Caco-2 (cell line): ENCODE data around the gene YLPM1. TPM values are rescaled to one million over a fixed set of nuclear protein-coding genes. Genes with fewer than 3 reads are reported as not detected.
A peak's percentile ranks its signal among the peaks of the same experiment; 100 is the strongest.

Experiments
- BruUV-seq: library from RNA; stranded (reverse); fragments of 400-500 nt; replicated peaks from 2 replicates; lab custom pipeline; 2021; lab: Mats Ljungman, UMichigan
- CTCF ChIA-PET: fragments of 300-600 bp; sonication (Branson Sonifier 250); formaldehyde crosslinking; loops from one replicate; lab custom pipeline; 2022; ENCODE audit warnings: antibody characterized with exemption; lab: Charles Lee
- POLR2A ChIA-PET: fragments of 300-600 bp; sonication (Branson Sonifier 250); formaldehyde crosslinking; loops from one replicate; lab custom pipeline; 2022; ENCODE audit warnings: antibody characterized with exemption; lab: Charles Lee
- DNase-seq, 2 experiments: peaks; one replicate each; pipeline versions ENCODE4 v3.0.0 to v3.0.0-alpha.2; 2020 to 2022
- H3K27me3 ChIP-seq: replicated peaks from 2 replicates; pipeline ENCODE4 v1.6.0; 2011; ENCODE audit warnings: low read length; ENCODE audit not compliant: control insufficient read depth, insufficient read depth
- H3K36me3 ChIP-seq: 2 replicates; pipeline ENCODE4 v1.5.1; 2011; ENCODE audit warnings: low read length; ENCODE audit not compliant: control insufficient read depth, insufficient read depth
- H3K4me1 ChIP-seq: fragments of 250-450 bp; sonication (Bioruptor Pico); 2 replicates; pipeline ENCODE4 v1.5.1; 2020; ENCODE audit warnings: mild to moderate bottlenecking
- H3K4me3 ChIP-seq: 2 replicates; pipeline ENCODE4 v1.5.1; 2011; ENCODE audit warnings: low read depth, mild to moderate bottlenecking, control low read depth, low read length
- H3K9me3 ChIP-seq: fragments of 250-450 bp; sonication (Bioruptor Pico); 2 replicates; pipeline ENCODE4 v1.5.1; 2020; ENCODE audit warnings: mild to moderate bottlenecking, moderate library complexity
- H3K27ac Mint-ChIP-seq: one replicate; pipeline ENCODE4 v1.8.0; 2022; ENCODE audit warnings: mixed read lengths; ENCODE audit not compliant: unreplicated experiment
- H3K27me3 Mint-ChIP-seq: one replicate; pipeline ENCODE4 v1.8.0; 2022; ENCODE audit warnings: mixed read lengths; ENCODE audit not compliant: insufficient read depth, unreplicated experiment
- H3K36me3 Mint-ChIP-seq: one replicate; pipeline ENCODE4 v1.8.0; 2022; ENCODE audit warnings: mild to moderate bottlenecking, mixed read lengths; ENCODE audit not compliant: insufficient read depth, unreplicated experiment
- H3K4me1 Mint-ChIP-seq: one replicate; pipeline ENCODE4 v1.8.0; 2022; ENCODE audit warnings: low read depth, mixed read lengths; ENCODE audit not compliant: unreplicated experiment
- H3K4me3 Mint-ChIP-seq: one replicate; pipeline ENCODE4 v1.8.0; 2022; ENCODE audit warnings: mild to moderate bottlenecking, moderate library complexity, mixed read lengths; ENCODE audit not compliant: unreplicated experiment
- H3K9me3 Mint-ChIP-seq: one replicate; pipeline ENCODE4 v1.8.0; 2022; ENCODE audit warnings: mixed read lengths; ENCODE audit not compliant: unreplicated experiment
- CTCF ChIP-seq, 2 experiments: fragments of 200-600 bp in 1 of 2; IDR thresholded peaks; 1 replicate in 1 of 2; 2 replicates in 1 of 2; pipeline versions ENCODE4 v1.5.1 to v1.8.0; 2011 to 2022; ENCODE audit warnings: antibody characterized with exemption in 1 of 2, control low read depth in 1 of 2, inconsistent platforms in 1 of 2, low read depth in 1 of 2, low read length in 1 of 2, mild to moderate bottlenecking in 1 of 2, moderate library complexity in 1 of 2; ENCODE audit not compliant: insufficient read depth in 1 of 2, severe bottlenecking in 1 of 2, unreplicated experiment in 1 of 2
- intact Hi-C: fragments of 100-400 bp; cut with micrococcal nuclease; formaldehyde crosslinking; loops from one replicate; pipeline ENCODE4 v1.10.0; 2022; ENCODE audit not compliant: unreplicated experiment
- total RNA-seq: library from RNA; stranded (reverse); gene quantifications from 2 replicates; pipeline ENCODE4 v1.2.3, GENCODE V29; 2022

The YLPM1 gene
- total RNA-seq, 1 experiment from 2014 or later, result 65.0 TPM

- H3K4me1 Mint-ChIP-seq, result no peaks in the 10 kb centered on the region
- no peak overlapping the region for H3K4me3 ChIP-seq
- ChIA-PET CTCF (interaction anchor here (0.6 to 3.3 kb wide), 6 partner anchors 9 to 251 kb away, joined by 3 to 122 read pairs (median 15); no protein-coding TSS in a partner anchor), POLR2A (no interaction called here)
- no peak for DNase-seq
- H3K36me3 Mint-ChIP-seq, result no peaks in the 10 kb centered on the region
- H3K4me3 Mint-ChIP-seq, result no peak overlapping the region
- TF ChIP-seq CTCF (IDR thresholded peaks at IDR 0.05; ENCODE audit: insufficient read depth in 1 of 2, low read depth in 1 of 2, low read length in 1 of 2, severe bottlenecking in 1 of 2, unreplicated experiment in 1 of 2), result no peak
- H3K36me3 ChIP-seq, result no peaks in the 10 kb centered on the region
- H3K9me3 Mint-ChIP-seq, result no peaks in the 10 kb centered on the region
- no TSS peak for BruUV-seq
- H3K27me3 Mint-ChIP-seq, result peaks cover 2% of the 10 kb centered on the region
- no peaks in the 10 kb centered on the region for H3K27me3 ChIP-seq
- no peaks in the 10 kb centered on the region for H3K9me3 ChIP-seq
- intact Hi-C loops, result no loop called here
- H3K4me1 ChIP-seq, result no peaks in the 10 kb centered on the region
- no peak overlapping the region for H3K27ac Mint-ChIP-seq
Measured at GRCh38 chr14:74859757-74860552, 96.8 kb downstream of the YLPM1 start.

- intact Hi-C loops, result loop anchor here (1.0 kb wide), 1 partner anchor 44 kb away; no protein-coding TSS in a partner anchor
- Histone ChIP-seq H3K4me3 (no peak overlapping the region), H3K36me3 (no peaks in the 10 kb centered on the region), H3K27me3 (no peaks in the 10 kb centered on the region), H3K4me1 (no peaks in the 10 kb centered on the region), H3K9me3 (no peaks in the 10 kb centered on the region)
- TF ChIP-seq CTCF (IDR thresholded peaks at IDR 0.05; ENCODE audit: insufficient read depth in 1 of 2, low read depth in 1 of 2, low read length in 1 of 2, severe bottlenecking in 1 of 2, unreplicated experiment in 1 of 2), result peak; percentile 79 to 80
- BruUV-seq, result no TSS peak
- DNase-seq, result peak; percentile 86 to 89
- Mint-ChIP-seq H3K36me3 (no peaks in the 10 kb centered on the region), H3K27ac (no peak overlapping the region), H3K27me3 (peaks cover 4% of the 10 kb centered on the region), H3K4me1 (no peaks in the 10 kb centered on the region), H3K4me3 (no peak overlapping the region), H3K9me3 (no peaks in the 10 kb centered on the region)
- ChIA-PET CTCF (interaction anchor here (0.6 to 3.3 kb wide), 24 partner anchors 10 to 1064 kb away, joined by 3 to 122 read pairs (median 4); partner anchors contain the start of gene RPS6KL1), POLR2A (no interaction called here)
Measured at GRCh38 chr14:74860899-74861733, 98.0 kb downstream of the YLPM1 start.

GRCh38 chr14:74861734-74862090, 98.6 kb downstream of the YLPM1 start:
- no peaks in the 10 kb centered on the region for H3K4me1 ChIP-seq
- intact Hi-C loops, result loop anchor here (1.0 kb wide), 1 partner anchor 44 kb away; no protein-coding TSS in a partner anchor
- POLR2A ChIA-PET, result no interaction called here
- no peak overlapping the region for H3K4me3 ChIP-seq
- TF ChIP-seq CTCF (IDR thresholded peaks at IDR 0.05; ENCODE audit: insufficient read depth in 1 of 2, low read depth in 1 of 2, low read length in 1 of 2, severe bottlenecking in 1 of 2, unreplicated experiment in 1 of 2), result no peak
- Mint-ChIP-seq H3K9me3 (no peaks in the 10 kb centered on the region), H3K4me1 (no peaks in the 10 kb centered on the region), H3K27me3 (peaks cover 10% of the 10 kb centered on the region), H3K36me3 (no peaks in the 10 kb centered on the region), H3K27ac (no peak overlapping the region), H3K4me3 (no peak overlapping the region)
- H3K9me3 ChIP-seq, result no peaks in the 10 kb centered on the region
- no TSS peak for BruUV-seq
- CTCF ChIA-PET, result interaction anchor here (0.6 to 3.3 kb wide), 7 partner anchors 10 to 301 kb away, joined by 3 to 122 read pairs (median 6); no protein-coding TSS in a partner anchor
- no peaks in the 10 kb centered on the region; the same call in 1 of the 2 replicates for H3K27me3 ChIP-seq
- no peaks in the 10 kb centered on the region for H3K36me3 ChIP-seq
- no peak for DNase-seq
